Measurements from ENCODE around the gene KRTAP1-1. TPM values are rescaled to one million over a fixed set of nuclear protein-coding genes. Genes with fewer than 3 reads are reported as not detected.
"Not testable (repeated sequence)": the region's sequence is repeated elsewhere in the genome, so short reads cannot be mapped to it uniquely, and the experiment has no call there.

KRTAP1-1 gene
- total RNA-seq, 2 donors from 2014 or later: 1.4 TPM; not detected in 1

DNA sequence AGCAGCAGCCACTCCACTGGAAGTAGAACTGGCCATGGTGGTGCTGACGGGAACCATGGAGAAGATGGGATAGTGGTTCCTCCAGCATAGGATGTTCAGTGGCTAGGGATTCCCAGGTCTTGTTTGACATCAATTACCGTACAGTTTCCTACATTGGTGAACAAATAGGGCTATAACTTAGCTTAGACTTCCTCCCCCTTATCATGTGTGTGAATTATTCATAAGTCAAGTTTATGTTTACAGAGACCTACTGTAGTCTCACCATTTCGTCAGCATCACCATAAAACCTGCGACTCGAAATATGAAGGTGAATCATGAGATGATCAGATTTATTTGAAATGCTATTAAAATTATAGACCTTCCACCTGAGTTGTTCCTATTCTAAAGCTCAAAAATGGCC lies 17.5 kb upstream of the KRTAP1-1 start:
- no peak for DNase-seq (ENCODE audit: low spot score)
- Histone ChIP-seq H3K27ac (no peak overlapping the region), H3K9me3 (no peaks in the 10 kb centered on the region), H3K27me3 (replicated peaks; ENCODE audit: insufficient read depth) (no peaks in the 10 kb centered on the region), H3K4me1 (replicated peaks) (no peaks in the 10 kb centered on the region), H3K36me3 (no peaks in the 10 kb centered on the region), H3K4me3 (no peak overlapping the region)
- TF ChIP-seq, protein P1, sequence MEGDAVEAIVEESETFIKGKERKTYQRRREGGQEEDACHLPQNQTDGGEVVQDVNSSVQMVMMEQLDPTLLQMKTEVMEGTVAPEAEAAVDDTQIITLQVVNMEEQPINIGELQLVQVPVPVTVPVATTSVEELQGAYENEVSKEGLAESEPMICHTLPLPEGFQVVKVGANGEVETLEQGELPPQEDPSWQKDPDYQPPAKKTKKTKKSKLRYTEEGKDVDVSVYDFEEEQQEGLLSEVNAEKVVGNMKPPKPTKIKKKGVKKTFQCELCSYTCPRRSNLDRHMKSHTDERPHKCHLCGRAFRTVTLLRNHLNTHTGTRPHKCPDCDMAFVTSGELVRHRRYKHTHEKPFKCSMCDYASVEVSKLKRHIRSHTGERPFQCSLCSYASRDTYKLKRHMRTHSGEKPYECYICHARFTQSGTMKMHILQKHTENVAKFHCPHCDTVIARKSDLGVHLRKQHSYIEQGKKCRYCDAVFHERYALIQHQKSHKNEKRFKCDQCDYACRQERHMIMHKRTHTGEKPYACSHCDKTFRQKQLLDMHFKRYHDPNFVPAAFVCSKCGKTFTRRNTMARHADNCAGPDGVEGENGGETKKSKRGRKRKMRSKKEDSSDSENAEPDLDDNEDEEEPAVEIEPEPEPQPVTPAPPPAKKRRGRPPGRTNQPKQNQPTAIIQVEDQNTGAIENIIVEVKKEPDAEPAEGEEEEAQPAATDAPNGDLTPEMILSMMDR (IDR thresholded peaks at IDR 0.05): no peak
- TF ChIP-seq POLR2A (IDR thresholded peaks at IDR 0.05): no peak
- TF ChIP-seq POLR2AphosphoS5 (IDR thresholded peaks at IDR 0.05): no peak
- WGBS: 83% methylated on average over 5 of the region's 5 CpGs
- intact Hi-C loops (cut with DNase I): no loop called here

DNA sequence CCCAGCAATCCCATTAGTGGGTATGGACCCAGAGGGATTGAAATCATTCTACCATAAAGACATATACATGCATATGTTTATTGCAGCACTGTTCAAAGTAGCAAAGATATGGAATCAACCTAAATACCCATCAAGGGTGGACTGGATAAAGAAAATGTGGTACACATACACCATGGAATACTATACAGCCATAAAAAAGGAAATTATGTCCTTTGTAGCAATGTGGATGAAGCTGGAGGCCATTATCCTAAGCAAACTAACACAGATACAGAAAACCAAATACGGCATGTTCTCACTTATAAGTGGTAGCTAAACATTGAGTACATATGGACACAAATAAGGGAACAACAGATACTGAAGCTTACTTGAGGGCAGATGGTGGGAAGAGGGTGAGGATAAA lies 16.3 kb upstream of the KRTAP1-1 start:
- no peak for TF ChIP-seq POLR2A (IDR thresholded peaks at IDR 0.05)
- no peak for TF ChIP-seq POLR2AphosphoS5 (IDR thresholded peaks at IDR 0.05)
- TF ChIP-seq, protein P1 (IDR thresholded peaks at IDR 0.05): no peak
- intact Hi-C loops (cut with DNase I): no loop called here

DNA sequence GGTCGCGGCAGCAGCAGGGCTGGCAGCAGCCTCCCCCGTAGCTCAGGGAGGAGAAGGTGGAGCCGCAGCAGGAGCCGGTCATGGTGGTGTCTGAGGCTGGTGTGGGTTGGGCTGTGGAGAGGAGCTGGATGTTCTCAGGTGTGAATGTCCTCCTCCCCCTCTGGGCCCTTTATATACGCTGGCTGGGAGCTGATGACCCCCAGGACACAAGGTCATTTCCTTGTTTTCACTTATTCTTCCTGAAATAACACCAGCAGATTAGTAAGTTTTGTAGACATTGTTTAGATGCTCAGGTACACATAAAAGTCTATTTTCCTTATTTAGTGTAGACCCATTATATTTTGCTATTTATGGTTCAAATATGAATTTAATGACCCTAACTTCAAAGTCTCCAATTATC lies 13.9 kb upstream of the KRTAP1-1 start, which contains the start of gene KRTAP2-2:
KRTAP2-2 (minus strand) TSS at position 101 of the 400 bp plus-strand sequence; CDS start at position 82, 19 bp downstream.
- H3K27me3 ChIP-seq (replicated peaks; ENCODE audit: insufficient read depth); DNase-seq (ENCODE audit: low spot score); intact Hi-C loops (cut with DNase I); H3K27ac ChIP-seq; H3K4me1 ChIP-seq (replicated peaks); H3K36me3 ChIP-seq; H3K9me3 ChIP-seq; H3K4me3 ChIP-seq: not testable (repeated sequence)
- 75% methylated on average over 1 of the region's 6 CpGs for WGBS

More for the DNA sequence above, 16.3 kb upstream of the KRTAP1-1 start:
- no peaks in the 10 kb centered on the region for H3K36me3 ChIP-seq
- no peak overlapping the region for H3K27ac ChIP-seq
- H3K4me3 ChIP-seq: no peak overlapping the region
- no peaks in the 10 kb centered on the region for H3K9me3 ChIP-seq
- WGBS: 97% methylated on average over 1 of the region's 1 CpG
- H3K27me3 ChIP-seq (replicated peaks; ENCODE audit: insufficient read depth): no peaks in the 10 kb centered on the region
- no peak for DNase-seq (ENCODE audit: low spot score)
- H3K4me1 ChIP-seq (replicated peaks): no peaks in the 10 kb centered on the region

DNA sequence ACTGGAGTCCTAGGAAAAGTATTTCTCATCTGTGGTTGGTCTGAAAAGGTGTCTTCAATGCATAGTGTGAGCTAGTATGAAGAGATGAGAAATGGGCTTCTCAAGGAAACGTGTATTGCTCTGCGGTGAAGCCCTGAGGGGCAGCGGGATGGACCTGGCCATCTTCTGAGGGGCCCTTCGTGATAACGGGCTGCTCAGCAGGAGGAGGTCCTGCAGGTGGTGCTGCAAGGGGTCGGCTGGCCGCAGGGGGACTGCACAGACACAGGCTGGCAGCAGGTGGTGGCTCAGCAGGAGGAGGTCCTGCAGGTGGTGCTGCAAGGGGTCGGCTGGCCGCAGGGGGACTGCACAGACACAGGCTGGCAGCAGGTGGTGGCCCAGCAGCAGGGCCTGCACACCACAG lies 13.3 kb upstream of the KRTAP1-1 start:
- H3K4me1 ChIP-seq (replicated peaks); intact Hi-C loops (cut with DNase I); H3K36me3 ChIP-seq: not testable (repeated sequence)

DNA sequence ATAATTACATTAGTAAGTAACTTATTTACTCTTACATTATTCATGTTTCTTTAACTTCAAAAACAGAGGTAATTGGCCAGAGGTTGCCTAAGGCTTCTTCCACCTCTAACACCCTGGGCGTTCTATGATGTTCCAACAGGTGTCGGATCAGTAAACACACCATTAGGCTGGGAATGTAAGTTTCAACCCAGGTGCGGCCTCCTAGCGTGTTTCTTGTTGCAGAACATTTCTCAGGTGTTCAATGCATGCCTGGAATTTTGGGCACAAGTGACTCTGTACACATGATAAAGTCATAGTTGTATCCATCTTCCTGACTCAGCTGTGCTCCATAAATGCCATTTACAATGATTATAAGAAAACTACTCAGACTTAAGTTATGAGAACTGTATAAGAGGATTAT lies 12.8 kb upstream of the KRTAP1-1 start:
- Histone ChIP-seq H3K4me1 (replicated peaks) (no peaks in the 10 kb centered on the region), H3K9me3 (no peaks in the 10 kb centered on the region), H3K36me3 (no peaks in the 10 kb centered on the region), H3K27me3 (replicated peaks; ENCODE audit: insufficient read depth) (no peaks in the 10 kb centered on the region), H3K4me3 (no peak overlapping the region), H3K27ac (no peak overlapping the region)
- intact Hi-C loops (cut with DNase I): no loop called here
- DNase-seq (ENCODE audit: low spot score): no peak
- TF ChIP-seq POLR2A (IDR thresholded peaks at IDR 0.05) (no peak), POLR2AphosphoS5 (IDR thresholded peaks at IDR 0.05) (no peak)
- TF ChIP-seq, protein P1 (IDR thresholded peaks at IDR 0.05): no peak
- WGBS: 81% methylated on average over 4 of the region's 4 CpGs

More for the DNA sequence above, 13.3 kb upstream of the KRTAP1-1 start:
- H3K27ac ChIP-seq; H3K27me3 ChIP-seq (replicated peaks; ENCODE audit: insufficient read depth); H3K9me3 ChIP-seq; DNase-seq (ENCODE audit: low spot score); H3K4me3 ChIP-seq: not testable (repeated sequence)
- WGBS: 81% methylated on average over 7 of the region's 9 CpGs

DNA sequence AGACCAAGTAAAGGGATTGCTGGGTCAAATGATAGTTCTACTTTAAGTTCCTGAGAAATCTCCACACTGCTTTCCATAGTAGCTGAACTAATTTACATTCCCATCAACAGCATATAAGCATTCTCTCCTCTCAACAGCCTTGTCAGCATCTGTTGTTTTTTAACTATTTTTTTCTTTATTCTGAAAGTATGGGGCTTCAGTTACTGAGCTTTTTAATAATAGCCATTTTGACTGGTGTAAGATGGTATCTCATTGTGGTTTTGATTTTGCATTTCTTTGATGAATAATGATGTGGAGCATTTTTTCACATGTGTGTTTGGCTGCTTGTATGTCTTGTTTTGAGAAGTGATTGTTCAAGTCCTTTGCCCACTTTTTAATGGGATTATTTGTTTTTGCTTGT lies 11.3 kb upstream of the KRTAP1-1 start:
- DNase-seq (ENCODE audit: low spot score): no peak
- intact Hi-C loops (cut with DNase I): no loop called here
- TF ChIP-seq POLR2A (IDR thresholded peaks at IDR 0.05) (no peak), POLR2AphosphoS5 (IDR thresholded peaks at IDR 0.05) (no peak)
- TF ChIP-seq, protein P1 (IDR thresholded peaks at IDR 0.05): no peak
- H3K4me1 ChIP-seq (replicated peaks): no peaks in the 10 kb centered on the region
- H3K4me3 ChIP-seq: no peak overlapping the region
- H3K27me3 ChIP-seq (replicated peaks; ENCODE audit: insufficient read depth): no peaks in the 10 kb centered on the region
- no peak overlapping the region for H3K27ac ChIP-seq
- H3K36me3 ChIP-seq: no peaks in the 10 kb centered on the region
- no peaks in the 10 kb centered on the region for H3K9me3 ChIP-seq

Data from prostate gland (tissue), 2 donors.